MV-4-11 (cell line): ENCODE data around the gene C1orf105.
"Not testable (repeated sequence)": the region's sequence is repeated elsewhere in the genome, so short reads cannot be mapped to it uniquely, and the experiment has no call there.

ENCODE experiments used
- DNase-seq: peaks from one replicate; lab custom pipeline; 2025; lab: John Stamatoyannopoulos, UW

Gene C1orf105

GRCh38 chr1:172420385-172420784 is at the start of gene C1orf105:
TSS of gene C1orf105 (plus strand) at chr1:172420685. CDS start at chr1:172420886, 201 bp downstream.
- DNase-seq = no peak

- not testable (repeated sequence) for DNase-seq
These were observed 48.8 kb upstream of the C1orf105 start for GRCh38 chr1:172371646-172372045.

- peak; percentile 25 for DNase-seq
These were observed 46.6 kb upstream of the C1orf105 start for GRCh38 chr1:172373864-172374263.

- DNase-seq = no peak
These were observed 45.3 kb upstream of the C1orf105 start for GRCh38 chr1:172375211-172375631.

GRCh38 chr1:172376431-172376830 is 44.1 kb upstream of the C1orf105 start:
- DNase-seq = no peak

- no peak for DNase-seq
These were observed 42.9 kb upstream of the C1orf105 start for GRCh38 chr1:172377565-172377964.

- DNase-seq = no peak
These were observed 42.2 kb upstream of the C1orf105 start for GRCh38 chr1:172378109-172378760.

- no peak for DNase-seq
These were observed 39.8 kb upstream of the C1orf105 start for GRCh38 chr1:172380441-172381244.

GRCh38 chr1:172381946-172382345 is 38.5 kb upstream of the C1orf105 start:
- no peak for DNase-seq

- no peak for DNase-seq
These were observed 38.1 kb upstream of the C1orf105 start for GRCh38 chr1:172382406-172382805.

GRCh38 chr1:172382990-172383389 is 37.5 kb upstream of the C1orf105 start:
- no peak for DNase-seq

- DNase-seq = no peak
These were observed 36.9 kb upstream of the C1orf105 start for GRCh38 chr1:172383536-172383935.

- DNase-seq = no peak
These were observed 35.8 kb upstream of the C1orf105 start for GRCh38 chr1:172384656-172385055.

- no peak for DNase-seq
These were observed 34.4 kb upstream of the C1orf105 start for GRCh38 chr1:172386046-172386445.

GRCh38 chr1:172388490-172388889 is 32.0 kb upstream of the C1orf105 start:
- DNase-seq = no peak

GRCh38 chr1:172390301-172390682 is 30.2 kb upstream of the C1orf105 start:
- no peak for DNase-seq

- no peak for DNase-seq
These were observed 29.6 kb upstream of the C1orf105 start for GRCh38 chr1:172390683-172391551.

GRCh38 chr1:172391976-172392375 is 28.5 kb upstream of the C1orf105 start:
- no peak for DNase-seq

GRCh38 chr1:172393354-172393753 is 27.1 kb upstream of the C1orf105 start:
- peak; percentile 6 for DNase-seq

- DNase-seq = no peak
These were observed 26.2 kb upstream of the C1orf105 start for GRCh38 chr1:172394141-172394751.

- no peak for DNase-seq
These were observed 25.7 kb upstream of the C1orf105 start for GRCh38 chr1:172394811-172395210.

GRCh38 chr1:172395576-172395975 is 24.9 kb upstream of the C1orf105 start:
- no peak for DNase-seq
